Activated CD8-positive, alpha-beta T cell treated with anti-CD3 and anti-CD28 coated beads for 36 hours (primary cell): ENCODE measurements around the gene POLRMT. TPM values are rescaled to one million over a fixed set of nuclear protein-coding genes. Genes with fewer than 3 reads are reported as not detected.

Source experiments
- ATAC-seq: fragments of 200-7000 bp; cut with Tn5 transposase; one replicate; pipeline ENCODE4 v1.10.0; 2021; ENCODE audit warnings: mild to moderate bottlenecking, moderate library complexity
- CTCF ChIA-PET: fragments of 350-600 bp; sonication (Branson Sonifier 250); formaldehyde crosslinking; loops from one replicate; lab custom pipeline; 2021; ENCODE audit warnings: antibody characterized with exemption; lab: Charles Lee
- POLR2A ChIA-PET: fragments of 350-600 bp; sonication (Branson Sonifier 250); formaldehyde crosslinking; loops from one replicate; lab custom pipeline; 2021; ENCODE audit warnings: antibody characterized with exemption; lab: Charles Lee
- DNase-seq: peaks from one replicate; pipeline ENCODE4 v3.0.0-alpha.2; 2020
- H3K27ac Mint-ChIP-seq: one replicate; pipeline ENCODE4 v1.8.0; 2021; ENCODE audit warnings: mild to moderate bottlenecking, mixed read lengths
- H3K27me3 Mint-ChIP-seq: one replicate; pipeline ENCODE4 v1.8.0; 2021; ENCODE audit warnings: mixed read lengths
- H3K36me3 Mint-ChIP-seq: one replicate; pipeline ENCODE4 v1.8.0; 2021; ENCODE audit warnings: low read depth, mixed read lengths
- H3K4me1 Mint-ChIP-seq: one replicate; pipeline ENCODE4 v1.8.0; 2021; ENCODE audit warnings: low read depth, mixed read lengths
- H3K4me3 Mint-ChIP-seq: one replicate; pipeline ENCODE4 v1.8.0; 2021; ENCODE audit warnings: mild to moderate bottlenecking, moderate library complexity, mixed read lengths
- H3K9me3 Mint-ChIP-seq: one replicate; pipeline ENCODE4 v1.8.0; 2021; ENCODE audit warnings: mixed read lengths
- CTCF ChIP-seq: fragments of 200-600 bp; IDR thresholded peaks from one replicate; pipeline ENCODE4 v1.8.0; 2022; ENCODE audit warnings: antibody characterized with exemption, mild to moderate bottlenecking
- intact Hi-C: fragments of 100-400 bp; cut with micrococcal nuclease; formaldehyde crosslinking; loops from one replicate; pipeline ENCODE4 v1.10.0; 2022
- total RNA-seq, 2 experiments: library from RNA; stranded (reverse); gene quantifications; one replicate each; pipeline ENCODE4 v1.2.3, GENCODE V29; 2021

The POLRMT gene
- total RNA-seq, result 10 to 100 TPM; 66.6 to 67.9 TPM

- intact Hi-C loops, result no loop called here
- no peak for TF ChIP-seq CTCF
- no peaks in the 10 kb centered on the region for H3K9me3 Mint-ChIP-seq
- H3K27ac Mint-ChIP-seq, result peak within 1 kb of the TSS; percentile 92
- peak; percentile 98 for DNase-seq
- peak within 1 kb of the TSS; percentile 98 for H3K4me3 Mint-ChIP-seq
- H3K4me1 Mint-ChIP-seq, result peaks cover 20% of the 10 kb centered on the region
- H3K36me3 Mint-ChIP-seq, result peaks cover 32% of the 10 kb centered on the region
- ChIA-PET POLR2A (interaction anchor here (0.9 to 1.5 kb wide), 5 partner anchors 16 to 30 kb away, joined by 3 to 6 read pairs (median 4); partner anchors contain the start of gene RNF126), CTCF (interaction anchor here (0.6 to 2.6 kb wide), 5 partner anchors 8 to 122 kb away, joined by 3 to 9 read pairs (median 5); partner anchors contain the start of gene CDC34)
- peak; percentile 96 for ATAC-seq
- H3K27me3 Mint-ChIP-seq, result no peaks in the 10 kb centered on the region
Observed at GRCh38 chr19:633068-633785, at the start of gene POLRMT. POLRMT (minus strand) TSS chr19:633537; CDS start chr19:633512, 25 bp downstream.

- ChIA-PET CTCF (interaction anchor here (1.2 kb wide), 1 partner anchor 51 kb away, joined by 5 read pairs; no protein-coding TSS in a partner anchor), POLR2A (no interaction called here)
- Mint-ChIP-seq H3K4me1 (peaks cover 2% of the 10 kb centered on the region), H3K36me3 (no peaks in the 10 kb centered on the region), H3K27ac (no peak overlapping the region), H3K27me3 (no peaks in the 10 kb centered on the region), H3K9me3 (no peaks in the 10 kb centered on the region), H3K4me3 (no peak overlapping the region)
- intact Hi-C loops, result no loop called here
- ATAC-seq, result no peak
- no peak for DNase-seq
- TF ChIP-seq CTCF, result no peak
Observed at GRCh38 chr19:682678-683320, 49.5 kb upstream of the POLRMT start.

- H3K4me3 Mint-ChIP-seq, result peak overlapping the region; percentile 79
- ChIA-PET POLR2A (interaction anchor here (0.8 to 1.1 kb wide), 2 partner anchors 10 to 21 kb away, joined by 3 to 4 read pairs; no protein-coding TSS in a partner anchor), CTCF (interaction anchor here (1.4 kb wide), 1 partner anchor 15 kb away, joined by 4 read pairs; no protein-coding TSS in a partner anchor)
- H3K36me3 Mint-ChIP-seq, result no peaks in the 10 kb centered on the region
- TF ChIP-seq CTCF, result no peak
- no peaks in the 10 kb centered on the region for H3K27me3 Mint-ChIP-seq
- peaks cover 2% of the 10 kb centered on the region for H3K4me1 Mint-ChIP-seq
- ATAC-seq, result no peak
- intact Hi-C loops, result no loop called here
- no peaks in the 10 kb centered on the region for H3K9me3 Mint-ChIP-seq
- peak; percentile 44 for DNase-seq
- peak overlapping the region; percentile 100 for H3K27ac Mint-ChIP-seq
Observed at GRCh38 chr19:681029-682019, 48.0 kb upstream of the POLRMT start.

- intact Hi-C loops, result no loop called here
- TF ChIP-seq CTCF, result no peak
- Mint-ChIP-seq H3K4me1 (peaks cover 2% of the 10 kb centered on the region), H3K36me3 (no peaks in the 10 kb centered on the region), H3K27ac (peak overlapping the region; percentile 100), H3K4me3 (peak overlapping the region; percentile 79), H3K9me3 (no peaks in the 10 kb centered on the region), H3K27me3 (peaks cover 5% of the 10 kb centered on the region)
- ChIA-PET CTCF (interaction anchor here (1.3 to 1.4 kb wide), 2 partner anchors 10 to 14 kb away, joined by 4 to 8 read pairs; no protein-coding TSS in a partner anchor), POLR2A (interaction anchor here (0.6 to 1.2 kb wide), 5 partner anchors 7 to 402 kb away, joined by 3 to 4 read pairs (median 4); partner anchors contain the start of gene RNF126)
- peak; percentile 100 for DNase-seq
- ATAC-seq, result peak; percentile 82
Observed at GRCh38 chr19:680287-681028, 47.1 kb upstream of the POLRMT start.
